Astrocyte (in vitro differentiated cells and primary cell): Measurements from ENCODE around the gene ADCY3. TPM values are rescaled to one million over a fixed set of nuclear protein-coding genes. Genes with fewer than 3 reads are reported as not detected.

Source experiments
- DNase-seq: peaks from one replicate; pipeline ENCODE4 v3.0.0-alpha.2; 2010; ENCODE audit warnings: low read depth
- FAIRE-seq: peaks from 2 replicates; lab custom pipeline; 2011; peaks lifted over from hg19 to GRCh38; lab: Jason Lieb, UNC
- H2AFZ ChIP-seq: 2 replicates; pipeline ENCODE4 v1.6.0; 2012; ENCODE audit warnings: low read depth, low read length, inconsistent platforms
- H3K27ac ChIP-seq: 2 replicates; pipeline ENCODE4 v1.5.1; 2011; ENCODE audit warnings: low read depth, low read length, inconsistent platforms
- H3K27me3 ChIP-seq: 2 replicates; pipeline ENCODE4 v1.6.0; 2011; ENCODE audit warnings: low read length, inconsistent platforms; ENCODE audit not compliant: insufficient read depth
- H3K36me3 ChIP-seq: 2 replicates; pipeline ENCODE4 v1.5.1; 2011; ENCODE audit warnings: low read length, inconsistent platforms; ENCODE audit not compliant: insufficient read depth
- H3K4me1 ChIP-seq: 2 replicates; pipeline ENCODE4 v1.5.1; 2011; ENCODE audit warnings: low read length, inconsistent platforms; ENCODE audit not compliant: insufficient read depth
- H3K4me2 ChIP-seq: 2 replicates; pipeline ENCODE4 v1.6.0; 2012; ENCODE audit warnings: low read length, inconsistent platforms
- H3K4me3 ChIP-seq: 2 replicates; pipeline ENCODE4 v1.5.1; 2011; ENCODE audit warnings: low read depth, mild to moderate bottlenecking, low read length, inconsistent platforms; ENCODE audit not compliant: insufficient read depth
- H3K79me2 ChIP-seq: 2 replicates; pipeline ENCODE4 v1.6.0; 2012; ENCODE audit warnings: mild to moderate bottlenecking, low read length, inconsistent platforms; ENCODE audit not compliant: insufficient read depth
- H3K9ac ChIP-seq: 2 replicates; pipeline ENCODE4 v1.6.0; 2012; ENCODE audit warnings: mild to moderate bottlenecking, low read length, inconsistent platforms
- H3K9me3 ChIP-seq: 2 replicates; pipeline ENCODE4 v1.5.1; 2012; ENCODE audit warnings: low read depth, mild to moderate bottlenecking, low read length, inconsistent platforms; ENCODE audit not compliant: insufficient read depth
- H4K20me1 ChIP-seq: 2 replicates; pipeline ENCODE4 v1.6.0; 2012; ENCODE audit warnings: low read length, inconsistent platforms; ENCODE audit not compliant: insufficient read depth
- H3K27ac Mint-ChIP-seq: one replicate; pipeline ENCODE4 v1.8.0; 2021; ENCODE audit warnings: mild to moderate bottlenecking, mixed read lengths; ENCODE audit not compliant: unreplicated experiment
- H3K27me3 Mint-ChIP-seq: one replicate; pipeline ENCODE4 v1.8.0; 2021; ENCODE audit warnings: low read depth, mixed read lengths; ENCODE audit not compliant: unreplicated experiment
- H3K36me3 Mint-ChIP-seq: one replicate; pipeline ENCODE4 v1.8.0; 2021; ENCODE audit warnings: low read depth, mixed read lengths; ENCODE audit not compliant: unreplicated experiment
- H3K4me1 Mint-ChIP-seq: one replicate; pipeline ENCODE4 v1.8.0; 2021; ENCODE audit warnings: low read depth, mixed read lengths; ENCODE audit not compliant: unreplicated experiment
- H3K4me3 Mint-ChIP-seq: one replicate; pipeline ENCODE4 v1.8.0; 2021; ENCODE audit warnings: mild to moderate bottlenecking, moderate library complexity, mixed read lengths; ENCODE audit not compliant: unreplicated experiment
- H3K9me3 Mint-ChIP-seq: one replicate; pipeline ENCODE4 v1.8.0; 2021; ENCODE audit warnings: mild to moderate bottlenecking, mixed read lengths; ENCODE audit not compliant: unreplicated experiment
- EZH2 ChIP-seq: IDR thresholded peaks from 2 replicates; pipeline ENCODE4 v1.6.1; 2012; ENCODE audit warnings: mild to moderate bottlenecking, low read length, inconsistent platforms; ENCODE audit not compliant: insufficient read depth
- total RNA-seq: library from RNA; stranded (reverse); gene quantifications from 2 replicates; pipeline ENCODE4 v1.2.1, GENCODE V29; 2021
- TF ChIP-seq, protein P1 (sequence below): IDR thresholded peaks from 2 replicates; pipeline ENCODE4 v1.5.1; 2011; ENCODE audit warnings: low read depth, mild to moderate bottlenecking, inconsistent platforms, low read length, moderate library complexity; ENCODE audit not compliant: insufficient read depth

Gene ADCY3
- total RNA-seq, 1 donor from 2014 or later: 12.5 TPM

DNA sequence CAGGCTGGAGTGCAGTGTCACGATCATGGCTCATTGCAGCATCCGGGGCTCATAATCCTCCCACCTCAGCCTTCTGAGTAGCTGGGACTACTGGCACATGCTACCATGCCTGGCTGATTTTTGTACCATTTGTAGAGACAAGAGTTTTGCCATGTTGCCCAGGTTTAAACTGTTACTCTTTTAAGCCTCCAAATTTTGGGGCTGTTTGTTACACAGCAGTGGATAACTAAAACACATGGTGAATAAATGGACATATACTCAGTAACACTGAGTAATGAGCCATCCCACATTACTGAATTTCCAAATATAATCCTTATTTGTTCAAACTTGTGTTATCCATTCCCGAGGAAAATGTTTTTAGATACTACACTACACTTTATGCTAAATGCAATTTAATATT lies 9.8 kb downstream of the ADCY3 start:
- no peak for FAIRE-seq
- no peak for TF ChIP-seq EZH2
- TF ChIP-seq, protein P1, sequence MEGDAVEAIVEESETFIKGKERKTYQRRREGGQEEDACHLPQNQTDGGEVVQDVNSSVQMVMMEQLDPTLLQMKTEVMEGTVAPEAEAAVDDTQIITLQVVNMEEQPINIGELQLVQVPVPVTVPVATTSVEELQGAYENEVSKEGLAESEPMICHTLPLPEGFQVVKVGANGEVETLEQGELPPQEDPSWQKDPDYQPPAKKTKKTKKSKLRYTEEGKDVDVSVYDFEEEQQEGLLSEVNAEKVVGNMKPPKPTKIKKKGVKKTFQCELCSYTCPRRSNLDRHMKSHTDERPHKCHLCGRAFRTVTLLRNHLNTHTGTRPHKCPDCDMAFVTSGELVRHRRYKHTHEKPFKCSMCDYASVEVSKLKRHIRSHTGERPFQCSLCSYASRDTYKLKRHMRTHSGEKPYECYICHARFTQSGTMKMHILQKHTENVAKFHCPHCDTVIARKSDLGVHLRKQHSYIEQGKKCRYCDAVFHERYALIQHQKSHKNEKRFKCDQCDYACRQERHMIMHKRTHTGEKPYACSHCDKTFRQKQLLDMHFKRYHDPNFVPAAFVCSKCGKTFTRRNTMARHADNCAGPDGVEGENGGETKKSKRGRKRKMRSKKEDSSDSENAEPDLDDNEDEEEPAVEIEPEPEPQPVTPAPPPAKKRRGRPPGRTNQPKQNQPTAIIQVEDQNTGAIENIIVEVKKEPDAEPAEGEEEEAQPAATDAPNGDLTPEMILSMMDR: no peak

GRCh38 chr2:24909555-24910177 lies 10.4 kb downstream of the ADCY3 start:
- peak; percentile 67 for DNase-seq
- Mint-ChIP-seq H3K4me3 (no peak overlapping the region), H3K9me3 (peaks cover 4% of the 10 kb centered on the region)

More for the DNA sequence above, 9.8 kb downstream of the ADCY3 start:
- H3K9me3 Mint-ChIP-seq: peaks cover 4% of the 10 kb centered on the region
- H3K27me3 Mint-ChIP-seq: no peaks in the 10 kb centered on the region
- peaks cover 22% of the 10 kb centered on the region for H4K20me1 ChIP-seq
- no peaks in the 10 kb centered on the region for H3K36me3 ChIP-seq
- peaks cover 5% of the 10 kb centered on the region for H3K36me3 Mint-ChIP-seq
- H3K27me3 ChIP-seq: no peaks in the 10 kb centered on the region
- H3K9ac ChIP-seq: no peak overlapping the region
- peaks cover 5% of the 10 kb centered on the region for H3K4me1 Mint-ChIP-seq
- no peak overlapping the region for H3K4me3 ChIP-seq
- H3K4me1 ChIP-seq: no peaks in the 10 kb centered on the region
- H2AFZ ChIP-seq: no peak overlapping the region
- no peak overlapping the region for H3K4me2 ChIP-seq
- no peaks in the 10 kb centered on the region for H3K9me3 ChIP-seq
- no peak overlapping the region for H3K4me3 Mint-ChIP-seq
- H3K79me2 ChIP-seq: no peaks in the 10 kb centered on the region
- no peak for DNase-seq
- H3K27ac Mint-ChIP-seq: no peak overlapping the region
- H3K27ac ChIP-seq: no peak overlapping the region

GRCh38 chr2:24908461-24908901 lies 11.6 kb downstream of the ADCY3 start:
- no peak overlapping the region for H3K27ac Mint-ChIP-seq

More at GRCh38 chr2:24909555-24910177, 10.4 kb downstream of the ADCY3 start:
- Histone ChIP-seq H3K79me2 (no peaks in the 10 kb centered on the region), H2AFZ (no peak overlapping the region), H3K4me1 (no peaks in the 10 kb centered on the region), H4K20me1 (peaks cover 17% of the 10 kb centered on the region), H3K9ac (no peak overlapping the region), H3K4me3 (no peak overlapping the region), H3K36me3 (no peaks in the 10 kb centered on the region), H3K4me2 (no peak overlapping the region), H3K27ac (no peak overlapping the region), H3K27me3 (no peaks in the 10 kb centered on the region), H3K9me3 (no peaks in the 10 kb centered on the region)
- H3K4me1 Mint-ChIP-seq: peaks cover 5% of the 10 kb centered on the region
- no peaks in the 10 kb centered on the region for H3K27me3 Mint-ChIP-seq
- FAIRE-seq: peak; percentile 41
- TF ChIP-seq EZH2: no peak
- no peak overlapping the region for H3K27ac Mint-ChIP-seq
- H3K36me3 Mint-ChIP-seq: peaks cover 7% of the 10 kb centered on the region

More at GRCh38 chr2:24908461-24908901, 11.6 kb downstream of the ADCY3 start:
- H3K4me2 ChIP-seq: no peak overlapping the region
- H3K4me1 ChIP-seq: no peaks in the 10 kb centered on the region
- H2AFZ ChIP-seq: no peak overlapping the region
- H3K79me2 ChIP-seq: no peaks in the 10 kb centered on the region
- Mint-ChIP-seq H3K36me3 (peaks cover 10% of the 10 kb centered on the region), H3K4me3 (no peak overlapping the region), H3K4me1 (peaks cover 5% of the 10 kb centered on the region), H3K27me3 (no peaks in the 10 kb centered on the region), H3K9me3 (peaks cover 7% of the 10 kb centered on the region)
- FAIRE-seq: no peak
- no peaks in the 10 kb centered on the region for H3K9me3 ChIP-seq
- H4K20me1 ChIP-seq: peaks cover 15% of the 10 kb centered on the region
- H3K27ac ChIP-seq: no peak overlapping the region
- H3K27me3 ChIP-seq: no peaks in the 10 kb centered on the region
- DNase-seq: no peak
- TF ChIP-seq, protein P1: no peak
- TF ChIP-seq EZH2: no peak
- H3K36me3 ChIP-seq: no peaks in the 10 kb centered on the region
- no peak overlapping the region for H3K9ac ChIP-seq
- H3K4me3 ChIP-seq: no peak overlapping the region
